HepG2 (cell line): ENCODE measurements around the gene RASGRP2. TPM values are rescaled to one million over a fixed set of nuclear protein-coding genes. Genes with fewer than 3 reads are reported as not detected.

Experiments
- CEBPG ChIP-seq: IDR thresholded peaks from 2 replicates; pipeline ENCODE4 v1.6.1; 2016
- CHD4 ChIP-seq: fragments of 200-600 bp; sonication (generic); IDR thresholded peaks from 2 replicates; pipeline ENCODE4 v1.7.0; 2017; ENCODE audit warnings: mild to moderate bottlenecking, low read length, borderline replicate concordance
- CREM ChIP-seq, 2 experiments: sonication (generic) in 1 of 2; formaldehyde crosslinking in 1 of 2; IDR thresholded peaks; 2 replicates each; pipeline versions ENCODE4 v1.4.0 to v1.6.1; 2016 to 2020; ENCODE audit warnings: antibody characterized with exemption in 1 of 2, mild to moderate bottlenecking in 1 of 2, missing genetic modification reagents in 1 of 2
- ERF ChIP-seq: IDR thresholded peaks from 2 replicates; pipeline ENCODE4 v1.6.1; 2018; ENCODE audit warnings: missing biosample characterization, missing genetic modification reagents
- GABPB1 ChIP-seq: IDR thresholded peaks from 2 replicates; pipeline ENCODE4 v1.6.1; 2016; ENCODE audit warnings: mild to moderate bottlenecking, missing genetic modification reagents, moderate library complexity, missing compliant biosample characterization
- HNRNPLL ChIP-seq: fragments of 200-400 bp; formaldehyde crosslinking; IDR thresholded peaks from 2 replicates; pipeline ENCODE4 v1.6.1; 2017; ENCODE audit warnings: mild to moderate bottlenecking, low read depth, low read length; ENCODE audit not compliant: poor library complexity, severe bottlenecking
- POGZ ChIP-seq: sonication (generic); formaldehyde crosslinking; IDR thresholded peaks from 2 replicates; pipeline ENCODE4 v1.4.0; 2020; ENCODE audit warnings: mild to moderate bottlenecking, missing genetic modification reagents
- SALL1 ChIP-seq: sonication (generic); formaldehyde crosslinking; IDR thresholded peaks from 2 replicates; pipeline ENCODE4 v1.8.0; 2022; ENCODE audit warnings: mild to moderate bottlenecking, missing genetic modification reagents
- SAP130 ChIP-seq: IDR thresholded peaks from 2 replicates; pipeline ENCODE4 v1.6.1; 2016; ENCODE audit warnings: low read depth
- SOX6 ChIP-seq, 2 experiments: fragments of 450-650 bp in 1 of 2; sonication (generic) in 1 of 2; formaldehyde crosslinking in 1 of 2; IDR thresholded peaks; 2 replicates each; pipeline versions ENCODE4 v1.4.0 to v1.6.1; 2017 to 2020; ENCODE audit warnings: antibody characterized with exemption in 1 of 2, mild to moderate bottlenecking in 1 of 2, missing genetic modification reagents in 1 of 2
- SP1 ChIP-seq, 2 experiments: fragments of 450-650 bp in 1 of 2; sonication (generic) in 1 of 2; formaldehyde crosslinking in 1 of 2; IDR thresholded peaks; 2 replicates each; pipeline versions ENCODE4 v1.4.0 to v1.6.1; 2016 to 2020; ENCODE audit warnings: missing genetic modification reagents in 1 of 2
- ZNF143 ChIP-seq: sonication (generic); formaldehyde crosslinking; IDR thresholded peaks from 2 replicates; pipeline ENCODE4 v1.4.0; 2020; ENCODE audit warnings: missing genetic modification reagents
- ZNF205 ChIP-seq: IDR thresholded peaks from 2 replicates; pipeline ENCODE4 v1.6.1; 2018; ENCODE audit warnings: missing biosample characterization, missing genetic modification reagents
- ZNF501 ChIP-seq: sonication (generic); formaldehyde crosslinking; IDR thresholded peaks from 2 replicates; pipeline ENCODE4 v1.5.1; 2020; ENCODE audit warnings: mild to moderate bottlenecking, moderate library complexity, missing genetic modification reagents
- ZNF556 ChIP-seq: sonication (generic); formaldehyde crosslinking; IDR thresholded peaks from 2 replicates; pipeline ENCODE4 v1.4.0; 2020; ENCODE audit warnings: mild to moderate bottlenecking, missing genetic modification reagents, borderline replicate concordance
- ZNF746 ChIP-seq: sonication (generic); formaldehyde crosslinking; IDR thresholded peaks from 2 replicates; pipeline ENCODE4 v1.8.0; 2022; ENCODE audit warnings: mild to moderate bottlenecking, missing genetic modification reagents
- polyA plus RNA-seq, 8 experiments: library from polyadenylated mRNA; depleted of rRNA in 3 of 8; stranded (reverse) in 7 of 8; unstranded in 1 of 8; fragments of >200 nt; fragmentation: Illumina TruSeq in 4 of 8; extraction: Trizol in 4 of 8; gene quantifications; 2 replicates each; pipeline versions ENCODE4 v1.2.1 to v1.2.3, GENCODE V29; 2011 to 2016; ENCODE audit warnings: low read depth in 4 of 8, missing spikeins in 1 of 8, mixed read lengths in 1 of 8; ENCODE audit not compliant: insufficient read depth in 1 of 8
- total RNA-seq, 5 experiments: library from RNA; depleted of rRNA; stranded (reverse); fragments of >200 nt; fragmentation: Illumina TruSeq; extraction: Trizol; gene quantifications; 2 replicates each; pipeline ENCODE4 v1.2.3, GENCODE V29; 2016; ENCODE audit warnings: low read depth in 1 of 5
- TF ChIP-seq, protein P1 (sequence below): sonication (generic); formaldehyde crosslinking; conservative IDR thresholded peaks from 2 replicates; pipeline ENCODE4 v1.8.0; 2022; ENCODE audit warnings: mild to moderate bottlenecking, moderate library complexity, missing genetic modification reagents
- TF ChIP-seq, protein P2 (sequence below): sonication (generic); formaldehyde crosslinking; IDR thresholded peaks from 2 replicates; pipeline ENCODE4 v1.9.0; 2022; ENCODE audit warnings: missing genetic modification reagents, mild to moderate bottlenecking, borderline replicate concordance
- TF ChIP-seq, protein P3 (sequence below), 2 experiments: sonication (generic) in 1 of 2; formaldehyde crosslinking in 1 of 2; IDR thresholded peaks; 2 replicates each; pipeline versions ENCODE4 v1.4.0 to v1.6.1; 2018 to 2020; ENCODE audit warnings: missing genetic modification reagents in 2 of 2, borderline replicate concordance in 1 of 2, low read depth in 1 of 2, mild to moderate bottlenecking in 1 of 2, missing biosample characterization in 1 of 2

RASGRP2 gene
- total and polyA plus RNA-seq, 2 of the 13 experiments (the other 11 are each of a cell fraction or from before 2014, with no cell fraction given): 0.61 TPM; not detected in 1

DNA sequence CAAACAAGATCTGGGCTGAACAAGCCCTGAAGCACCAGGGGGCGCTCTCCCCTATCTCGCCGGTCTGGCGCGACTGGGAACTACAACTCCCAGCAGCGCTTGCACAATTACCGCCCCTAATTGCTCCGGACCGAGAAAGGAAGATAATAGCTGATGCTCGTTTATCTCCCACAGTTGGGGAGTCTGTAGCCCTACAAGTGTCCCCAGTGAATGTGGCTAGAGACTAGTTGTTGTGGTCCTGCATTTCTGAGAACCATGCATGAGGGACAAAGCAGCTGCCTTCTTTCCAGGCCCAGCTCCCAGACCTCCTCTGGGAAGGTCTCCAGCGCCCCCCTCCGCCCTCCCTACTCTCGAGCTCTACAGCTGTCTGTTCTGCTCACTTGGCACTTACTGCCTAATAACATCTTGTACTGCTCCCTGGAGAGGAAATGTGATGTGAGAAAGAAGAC lies 55.4 kb downstream of the RASGRP2 start (continued):
- TF ChIP-seq CREM (IDR thresholded peaks at IDR 0.05) (peak; percentile 52; the same call in 1 of the 2 replicates), CREM (CRISPR knock-in tag; IDR thresholded peaks at IDR 0.05) (no peak), POGZ (CRISPR knock-in tag) (peak; percentile 28; the same call in 1 of the 2 replicates), SP1 (IDR thresholded peaks at IDR 0.05) (no peak), SP1 (CRISPR knock-in tag; IDR thresholded peaks at IDR 0.05) (peak; percentile 67), SALL1 (CRISPR knock-in tag) (peak; percentile 53; the same call in 1 of the 2 replicates), CHD4 (no peak), ERF (peak; percentile 51; the same call in 1 of the 2 replicates), SOX6 (IDR thresholded peaks at IDR 0.05) (no peak), SOX6 (CRISPR knock-in tag; IDR thresholded peaks at IDR 0.05) (peak; percentile 64), ZNF205 (peak; percentile 70; the same call in 1 of the 2 replicates), ZNF556 (no peak), ZNF143 (CRISPR knock-in tag) (peak; percentile 96), GABPB1 (CRISPR knock-in tag) (peak; percentile 75), HNRNPLL (no peak), CEBPG (CRISPR knock-in tag) (peak; percentile 89), ZNF746 (CRISPR knock-in tag) (peak; percentile 35; the same call in 1 of the 2 replicates), SAP130 (CRISPR knock-in tag) (peak; percentile 30; the same call in 1 of the 2 replicates), ZNF501 (CRISPR knock-in tag) (peak; percentile 72)
- TF ChIP-seq, protein P1, sequence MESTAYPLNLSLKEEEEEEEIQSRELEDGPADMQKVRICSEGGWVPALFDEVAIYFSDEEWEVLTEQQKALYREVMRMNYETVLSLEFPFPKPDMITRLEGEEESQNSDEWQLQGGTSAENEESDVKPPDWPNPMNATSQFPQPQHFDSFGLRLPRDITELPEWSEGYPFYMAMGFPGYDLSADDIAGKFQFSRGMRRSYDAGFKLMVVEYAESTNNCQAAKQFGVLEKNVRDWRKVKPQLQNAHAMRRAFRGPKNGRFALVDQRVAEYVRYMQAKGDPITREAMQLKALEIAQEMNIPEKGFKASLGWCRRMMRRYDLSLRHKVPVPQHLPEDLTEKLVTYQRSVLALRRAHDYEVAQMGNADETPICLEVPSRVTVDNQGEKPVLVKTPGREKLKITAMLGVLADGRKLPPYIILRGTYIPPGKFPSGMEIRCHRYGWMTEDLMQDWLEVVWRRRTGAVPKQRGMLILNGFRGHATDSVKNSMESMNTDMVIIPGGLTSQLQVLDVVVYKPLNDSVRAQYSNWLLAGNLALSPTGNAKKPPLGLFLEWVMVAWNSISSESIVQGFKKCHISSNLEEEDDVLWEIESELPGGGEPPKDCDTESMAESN: 0 out of 2 replicates have a peak, but pooled peaks have one; percentile 44
- TF ChIP-seq, protein P2, sequence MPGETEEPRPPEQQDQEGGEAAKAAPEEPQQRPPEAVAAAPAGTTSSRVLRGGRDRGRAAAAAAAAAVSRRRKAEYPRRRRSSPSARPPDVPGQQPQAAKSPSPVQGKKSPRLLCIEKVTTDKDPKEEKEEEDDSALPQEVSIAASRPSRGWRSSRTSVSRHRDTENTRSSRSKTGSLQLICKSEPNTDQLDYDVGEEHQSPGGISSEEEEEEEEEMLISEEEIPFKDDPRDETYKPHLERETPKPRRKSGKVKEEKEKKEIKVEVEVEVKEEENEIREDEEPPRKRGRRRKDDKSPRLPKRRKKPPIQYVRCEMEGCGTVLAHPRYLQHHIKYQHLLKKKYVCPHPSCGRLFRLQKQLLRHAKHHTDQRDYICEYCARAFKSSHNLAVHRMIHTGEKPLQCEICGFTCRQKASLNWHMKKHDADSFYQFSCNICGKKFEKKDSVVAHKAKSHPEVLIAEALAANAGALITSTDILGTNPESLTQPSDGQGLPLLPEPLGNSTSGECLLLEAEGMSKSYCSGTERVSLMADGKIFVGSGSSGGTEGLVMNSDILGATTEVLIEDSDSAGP (CRISPR knock-in tag): peak; percentile 53
- TF ChIP-seq, protein P3, sequence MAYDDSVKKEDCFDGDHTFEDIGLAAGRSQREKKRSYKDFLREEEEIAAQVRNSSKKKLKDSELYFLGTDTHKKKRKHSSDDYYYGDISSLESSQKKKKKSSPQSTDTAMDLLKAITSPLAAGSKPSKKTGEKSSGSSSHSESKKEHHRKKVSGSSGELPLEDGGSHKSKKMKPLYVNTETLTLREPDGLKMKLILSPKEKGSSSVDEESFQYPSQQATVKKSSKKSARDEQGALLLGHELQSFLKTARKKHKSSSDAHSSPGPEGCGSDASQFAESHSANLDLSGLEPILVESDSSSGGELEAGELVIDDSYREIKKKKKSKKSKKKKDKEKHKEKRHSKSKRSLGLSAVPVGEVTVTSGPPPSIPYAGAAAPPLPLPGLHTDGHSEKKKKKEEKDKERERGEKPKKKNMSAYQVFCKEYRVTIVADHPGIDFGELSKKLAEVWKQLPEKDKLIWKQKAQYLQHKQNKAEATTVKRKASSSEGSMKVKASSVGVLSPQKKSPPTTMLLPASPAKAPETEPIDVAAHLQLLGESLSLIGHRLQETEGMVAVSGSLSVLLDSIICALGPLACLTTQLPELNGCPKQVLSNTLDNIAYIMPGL (CRISPR knock-in tag; IDR thresholded peaks at IDR 0.05; ENCODE audit: borderline replicate concordance in 1 of 2, low read depth in 1 of 2): peak; percentile 28 to 81; a peak in 1 of 4 replicates
